Spleen (tissue), 13 donors: ENCODE data around the gene EIF2S3. TPM values are rescaled to one million over a fixed set of nuclear protein-coding genes. Genes with fewer than 3 reads are reported as not detected.

ENCODE experiments used
- DNase-seq: peaks from one replicate; pipeline ENCODE4 v3.0.0-alpha.2; 2020
- H3K27ac ChIP-seq, 8 donors: fragments of 200-600 bp; sonication (generic) in 7 of 8; 1 replicate in 4 of 8; 2 replicates in 4 of 8; pipeline versions ENCODE4 v1.5.0 to v1.8.0; 2016 to 2021; ENCODE audit warnings: inconsistent platforms in 4 of 8, mild to moderate bottlenecking in 4 of 8, moderate library complexity in 1 of 8
- H3K27me3 ChIP-seq, 7 donors: fragments of 200-600 bp; sonication (generic) in 6 of 7; replicated peaks in 1 of 7; 1 replicate in 4 of 7; 2 replicates in 3 of 7; pipeline versions ENCODE4 v1.5.0 to v1.8.0; 2016 to 2021; ENCODE audit warnings: inconsistent platforms in 3 of 7, mild to moderate bottlenecking in 1 of 7
- H3K36me3 ChIP-seq, 6 donors: fragments of 200-600 bp; sonication (generic) in 5 of 6; 1 replicate in 4 of 6; 2 replicates in 2 of 6; pipeline versions ENCODE4 v1.5.0 to v1.8.0; 2016 to 2021; ENCODE audit warnings: inconsistent platforms in 2 of 6
- H3K4me1 ChIP-seq, 6 donors: fragments of 200-600 bp; sonication (generic) in 5 of 6; 1 replicate in 3 of 6; 2 replicates in 3 of 6; pipeline versions ENCODE4 v1.5.0 to v1.8.0; 2016 to 2021; ENCODE audit warnings: inconsistent platforms in 3 of 6
- H3K4me3 ChIP-seq, 8 donors: fragments of 200-600 bp; sonication (generic) in 7 of 8; 1 replicate in 4 of 8; 2 replicates in 4 of 8; pipeline versions ENCODE4 v1.5.0 to v1.8.0; 2016 to 2021; ENCODE audit warnings: inconsistent platforms in 4 of 8, mild to moderate bottlenecking in 4 of 8, moderate library complexity in 2 of 8
- H3K9me3 ChIP-seq, 8 donors: fragments of 200-600 bp; sonication (generic) in 7 of 8; 1 replicate in 4 of 8; 2 replicates in 4 of 8; pipeline versions ENCODE4 v1.5.0 to v1.8.0; 2016 to 2021; ENCODE audit warnings: inconsistent platforms in 4 of 8
- POLR2A ChIP-seq, 3 donors: fragments of 450-650 bp; IDR thresholded peaks; one replicate each; pipeline ENCODE4 v1.5.1; 2017; ENCODE audit warnings: antibody characterized with exemption in 3 of 3, mild to moderate bottlenecking in 1 of 3
- POLR2AphosphoS5 ChIP-seq, 3 donors: sonication (generic); formaldehyde crosslinking; IDR thresholded peaks; one replicate each; pipeline ENCODE4 v1.5.1; 2017; ENCODE audit warnings: antibody characterized with exemption in 3 of 3
- WGBS, 5 donors: extraction: QIAGEN DNeasy Blood & Tissue Kit in 3 of 5; methylation state at CpG; one replicate each; pipeline versions ENCODE4 v1.1.5 to v1.1.7; 2013 to 2018; 5-methylcytosine and 5-hydroxymethylcytosine counted together
- intact Hi-C: fragments of 100-400 bp; cut with DNase I; formaldehyde crosslinking; loops from one replicate; pipeline ENCODE4 v1.15.0; 2023; ENCODE audit warnings: low total_unique reads
- long read RNA-seq, 2 donors: transcript quantifications; one replicate each; lab custom pipeline, GENCODE V29; 2026
- polyA plus RNA-seq, 3 donors: library from polyadenylated mRNA; stranded (reverse); fragments of 200-250 nt; gene quantifications; one replicate each; pipeline ENCODE4 v1.2.1, GENCODE V29; 2013
- total RNA-seq, 7 donors: library from RNA; depleted of rRNA in 3 of 7; stranded (reverse); fragments of >200 nt in 3 of 7; fragmentation: NEBNext Ultra II Directional in 4 of 7; extraction: Animal tissue kit (Norgen Biotek cat#: 25700) in 4 of 7; gene quantifications; one replicate each; pipeline versions ENCODE4 v1.1.0 to v1.2.1, GENCODE V29; 2016 to 2021
- TF ChIP-seq, protein P1 (sequence below), 11 experiments: fragments of 200-600 bp in 7 of 11; fragments of 450-650 bp in 4 of 11; sonication (generic) in 4 of 11; IDR thresholded peaks in 8 of 11; conservative IDR thresholded peaks in 3 of 11; 1 replicate in 7 of 11; 2 replicates in 4 of 11; pipeline versions ENCODE4 v1.4.0 to v1.8.0; 2016 to 2021; ENCODE audit warnings: antibody characterized with exemption in 11 of 11, inconsistent platforms in 4 of 11, mild to moderate bottlenecking in 1 of 11
- donor health status: healthy with polysubstance abuse.
- donor health status: DM: no; HTN: no; CAD: no; lungs with moderate emphysema.
- donor health status: DM: no; HTN: no; CAD: no.
- donor health status: Bipolar disorder and iron deficiency.
- donor health status: healthy.
- donor health status: DM: no; HTN: no; CAD: no.
- donor health status: DM: yes; HTN: yes; CAD: no.

Gene EIF2S3
- total RNA-seq, result 100 to 1,000 TPM; 124 to 207 (median 162) TPM
- 10 to 100 TPM; 67.6 to 87.2 (median 73.4) TPM for polyA plus RNA-seq
- long read RNA-seq, donor 1, transcript EIF2S3-201 (12 exons, 2,858 nt), result major isoform, 31 of 48 reads
- long read RNA-seq, donor 1, partial matches to known transcripts, result 15 of 48 reads
- long read RNA-seq, donor 1, other reads (novel, unspliced or antisense), result 0 of 48 reads
- long read RNA-seq, donor 2, transcript EIF2S3-201 (12 exons, 2,858 nt), result major isoform, 18 of 19 reads
- long read RNA-seq, donor 2, partial matches to known transcripts, result 0 of 19 reads
- long read RNA-seq, donor 2, other reads (novel, unspliced or antisense), result 0 of 19 reads

DNA sequence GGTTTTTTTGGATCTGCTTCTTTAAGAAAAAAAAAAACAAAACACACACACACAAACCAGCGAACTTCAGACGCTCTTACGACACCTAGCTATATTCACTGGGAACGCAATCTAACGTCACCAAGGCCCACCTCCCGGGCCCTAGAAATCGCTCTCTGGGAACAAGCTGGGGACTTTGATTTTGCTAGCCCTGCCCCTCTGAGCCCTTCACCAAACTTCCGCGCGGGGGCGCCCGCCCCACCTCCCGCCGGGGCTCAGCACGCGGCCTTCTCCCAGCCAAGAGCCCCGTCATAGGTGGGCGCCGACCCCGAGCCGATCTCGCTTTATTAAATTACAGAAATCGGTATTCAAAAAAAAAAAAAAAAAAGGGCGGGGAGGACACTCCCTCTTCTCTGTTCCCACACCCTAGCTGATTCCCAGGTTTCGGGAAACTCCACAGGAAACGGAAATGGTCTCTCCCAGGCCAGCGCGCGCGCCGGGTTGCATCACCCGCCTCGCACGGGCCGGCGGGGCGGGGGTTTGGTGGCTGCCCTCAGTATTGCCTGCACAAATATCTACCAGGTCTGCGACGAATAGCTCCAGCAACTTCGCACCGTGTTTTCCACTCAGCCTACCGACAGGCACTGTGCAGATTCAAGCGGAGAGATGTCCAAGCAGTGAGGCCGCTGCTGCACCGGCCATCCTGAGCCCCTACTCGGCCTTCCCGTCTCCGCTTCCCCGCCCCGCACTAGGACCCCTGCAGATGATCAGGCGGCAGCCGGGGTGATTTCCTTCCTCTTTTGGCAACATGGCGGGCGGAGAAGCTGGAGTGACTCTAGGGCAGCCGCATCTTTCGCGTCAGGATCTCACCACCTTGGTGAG, at the start of gene EIF2S3:
TSS of gene EIF2S3 (plus strand) at position 775 of the 861 bp plus-strand sequence. CDS start at position 788, 13 bp downstream.
- Histone ChIP-seq H3K4me3 (peak within 1 kb of the TSS in 4 of 8 donors; percentile 65 to 91 (median 72)), H3K9me3 (no peaks in the 10 kb centered on the region), H3K36me3 (peaks cover 0 to 30% (median 0%) of the 10 kb centered on the region in 6 donors), H3K27ac (peak within 1 kb of the TSS; percentile 81 to 92 (median 90)), H3K27me3 (peaks cover 0 to 6% (median 0%) of the 10 kb centered on the region in 7 donors), H3K4me1 (peaks cover 0 to 11% (median 0%) of the 10 kb centered on the region in 6 donors)
- intact Hi-C loops, result loop anchor here (10.0 kb wide), 1 partner anchor 90 kb away; the partner anchor contains the start of gene ZFX
- DNase-seq, result peak; percentile 97
- TF ChIP-seq, protein P1, sequence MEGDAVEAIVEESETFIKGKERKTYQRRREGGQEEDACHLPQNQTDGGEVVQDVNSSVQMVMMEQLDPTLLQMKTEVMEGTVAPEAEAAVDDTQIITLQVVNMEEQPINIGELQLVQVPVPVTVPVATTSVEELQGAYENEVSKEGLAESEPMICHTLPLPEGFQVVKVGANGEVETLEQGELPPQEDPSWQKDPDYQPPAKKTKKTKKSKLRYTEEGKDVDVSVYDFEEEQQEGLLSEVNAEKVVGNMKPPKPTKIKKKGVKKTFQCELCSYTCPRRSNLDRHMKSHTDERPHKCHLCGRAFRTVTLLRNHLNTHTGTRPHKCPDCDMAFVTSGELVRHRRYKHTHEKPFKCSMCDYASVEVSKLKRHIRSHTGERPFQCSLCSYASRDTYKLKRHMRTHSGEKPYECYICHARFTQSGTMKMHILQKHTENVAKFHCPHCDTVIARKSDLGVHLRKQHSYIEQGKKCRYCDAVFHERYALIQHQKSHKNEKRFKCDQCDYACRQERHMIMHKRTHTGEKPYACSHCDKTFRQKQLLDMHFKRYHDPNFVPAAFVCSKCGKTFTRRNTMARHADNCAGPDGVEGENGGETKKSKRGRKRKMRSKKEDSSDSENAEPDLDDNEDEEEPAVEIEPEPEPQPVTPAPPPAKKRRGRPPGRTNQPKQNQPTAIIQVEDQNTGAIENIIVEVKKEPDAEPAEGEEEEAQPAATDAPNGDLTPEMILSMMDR (IDR thresholded peaks at IDR 0.05 in 8 of 11, conservative IDR thresholded peaks at IDR 0.05 in 3 of 11), result peak; percentile 42 to 92 (median 79)
- TF ChIP-seq POLR2AphosphoS5 (IDR thresholded peaks at IDR 0.05) (peak; percentile 89 to 91 (median 89)), POLR2A (IDR thresholded peaks at IDR 0.05) (no peak)
- WGBS, 5 donors, result 0 to 2% (median 0%) methylated on average over 43 to 57 of the region's 57 CpGs

DNA sequence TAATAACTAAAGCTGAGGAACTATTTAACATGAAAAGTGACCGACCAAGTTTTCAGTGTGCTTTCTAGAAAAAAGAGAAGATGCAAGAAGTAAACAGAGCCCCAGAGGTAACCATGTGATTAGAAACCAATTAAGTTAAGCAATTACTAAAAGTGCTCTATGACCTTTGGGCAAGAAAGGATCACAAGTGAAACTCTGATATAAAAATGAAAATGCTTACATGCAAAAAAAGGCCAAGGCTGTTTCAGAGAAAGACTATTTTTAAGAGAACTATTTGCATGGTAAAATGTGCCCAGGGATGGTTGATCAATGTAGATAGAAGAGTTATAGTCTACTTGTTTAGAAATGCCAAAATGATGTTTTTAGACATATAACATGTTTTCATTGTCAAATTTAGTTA, 49.7 kb upstream of the EIF2S3 start:
- intact Hi-C loops, result no loop called here
- WGBS, 5 donors, result 50 to 87% (median 71%) methylated on average over 1 of the region's 1 CpG
- Histone ChIP-seq H3K36me3 (peaks cover 0 to 16% (median 3%) of the 10 kb centered on the region in 6 donors), H3K4me1 (peaks cover 0 to 4% (median 0%) of the 10 kb centered on the region in 6 donors), H3K4me3 (no peak overlapping the region), H3K9me3 (no peaks in the 10 kb centered on the region), H3K27me3 (no peaks in the 10 kb centered on the region), H3K27ac (no peak overlapping the region)
- no peak for TF ChIP-seq POLR2AphosphoS5 (IDR thresholded peaks at IDR 0.05)
- TF ChIP-seq, protein P1 (IDR thresholded peaks at IDR 0.05 in 8 of 11, conservative IDR thresholded peaks at IDR 0.05 in 3 of 11), result no peak
- TF ChIP-seq POLR2A (IDR thresholded peaks at IDR 0.05), result no peak
- DNase-seq, result no peak

DNA sequence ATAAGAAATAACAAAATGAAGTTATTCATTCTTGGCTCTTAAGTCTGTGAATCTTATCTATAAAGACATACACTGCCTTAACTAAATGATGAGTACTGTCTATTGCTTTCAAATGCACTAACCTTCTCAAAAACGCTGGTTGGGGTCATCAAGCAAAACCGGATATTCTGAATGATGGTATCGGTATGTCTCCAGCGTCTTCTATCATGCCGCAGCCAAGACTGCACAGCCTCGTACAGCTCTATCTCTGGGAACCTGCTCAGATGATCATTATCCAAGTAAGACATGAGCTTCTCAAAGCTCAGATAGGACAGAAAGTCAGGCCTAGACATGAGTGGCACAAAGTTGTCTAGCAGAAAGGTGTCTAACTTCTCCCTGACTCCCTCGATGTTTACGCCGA, 48.9 kb upstream of the EIF2S3 start:
- peaks cover 0 to 16% (median 3%) of the 10 kb centered on the region in 6 donors for H3K36me3 ChIP-seq
- H3K4me1 ChIP-seq, result peaks cover 0 to 4% (median 0%) of the 10 kb centered on the region in 6 donors
- no peak overlapping the region for H3K4me3 ChIP-seq
- H3K27ac ChIP-seq, result no peak overlapping the region
- DNase-seq, result no peak
- 86 to 98% (median 91%) methylated on average over 8 to 9 of the region's 9 CpGs for WGBS, 5 donors
- no peaks in the 10 kb centered on the region for H3K9me3 ChIP-seq
- no peaks in the 10 kb centered on the region for H3K27me3 ChIP-seq
- intact Hi-C loops, result no loop called here
- TF ChIP-seq POLR2A (IDR thresholded peaks at IDR 0.05), result no peak

DNA sequence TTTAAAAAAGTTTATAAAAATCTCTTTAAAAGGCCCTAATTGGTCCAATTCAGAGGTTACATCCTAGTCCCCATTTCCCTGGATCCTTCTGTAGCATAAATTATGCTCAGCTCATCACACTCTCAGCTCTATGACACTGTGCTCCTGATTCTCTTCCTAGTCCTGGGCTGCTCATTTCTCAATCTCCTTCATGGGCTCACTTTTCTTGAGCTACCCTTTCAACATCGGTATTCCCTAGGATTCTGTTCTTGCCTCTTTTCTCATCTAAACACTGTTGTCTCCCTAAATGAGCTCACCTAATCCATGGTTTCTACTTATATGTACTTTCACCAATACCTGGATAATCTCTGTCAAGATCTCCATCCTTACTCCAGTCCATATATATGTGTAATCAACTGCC, 42.5 kb upstream of the EIF2S3 start:
- DNase-seq, result no peak
- no peak overlapping the region for H3K27ac ChIP-seq
- H3K36me3 ChIP-seq, result no peaks in the 10 kb centered on the region
- H3K27me3 ChIP-seq, result peaks cover 0 to 4% (median 0%) of the 10 kb centered on the region in 7 donors
- no peak overlapping the region for H3K4me3 ChIP-seq
- TF ChIP-seq, protein P1 (IDR thresholded peaks at IDR 0.05 in 8 of 11, conservative IDR thresholded peaks at IDR 0.05 in 3 of 11), result no peak
- TF ChIP-seq POLR2AphosphoS5 (IDR thresholded peaks at IDR 0.05) (no peak), POLR2A (IDR thresholded peaks at IDR 0.05) (no peak)
- intact Hi-C loops, result loop anchor here (10.0 kb wide), 1 partner anchor 97 kb away; no protein-coding TSS in a partner anchor
- WGBS, 5 donors, result 82 to 100% (median 94%) methylated on average over 1 of the region's 1 CpG
- peaks cover 0 to 9% (median 0%) of the 10 kb centered on the region in 6 donors for H3K4me1 ChIP-seq
- H3K9me3 ChIP-seq, result no peaks in the 10 kb centered on the region
